Activated naive CD8-positive, alpha-beta T cell treated with anti-CD3 and anti-CD28 coated beads for 36 hours (primary cell): Measurements from ENCODE around the gene HAPLN2. TPM values are rescaled to one million over a fixed set of nuclear protein-coding genes. Genes with fewer than 3 reads are reported as not detected.
"Not testable (repeated sequence)": the region's sequence is repeated elsewhere in the genome, so short reads cannot be mapped to it uniquely, and the experiment has no call there.

Source experiments
- DNase-seq: peaks from one replicate; pipeline ENCODE4 v3.0.0; 2021
- H3K27ac Mint-ChIP-seq: one replicate; pipeline ENCODE4 v1.8.0; 2022; ENCODE audit warnings: mild to moderate bottlenecking, moderate library complexity, mixed read lengths
- H3K27me3 Mint-ChIP-seq: one replicate; pipeline ENCODE4 v1.8.0; 2022; ENCODE audit warnings: mild to moderate bottlenecking, mixed read lengths
- H3K36me3 Mint-ChIP-seq: one replicate; pipeline ENCODE4 v1.8.0; 2021; ENCODE audit warnings: mild to moderate bottlenecking, mixed read lengths
- H3K4me1 Mint-ChIP-seq: one replicate; pipeline ENCODE4 v1.8.0; 2021; ENCODE audit warnings: mixed read lengths
- H3K4me3 Mint-ChIP-seq: one replicate; pipeline ENCODE4 v1.8.0; 2022; ENCODE audit warnings: mild to moderate bottlenecking, moderate library complexity, mixed read lengths
- H3K9me3 Mint-ChIP-seq: one replicate; pipeline ENCODE4 v1.8.0; 2022; ENCODE audit warnings: mixed read lengths
- total RNA-seq, 2 experiments: library from RNA; stranded (reverse); gene quantifications; one replicate each; pipeline ENCODE4 v1.2.3, GENCODE V29; 2021

Gene HAPLN2
- total RNA-seq, 2 experiments from 2014 or later: not detected

- H3K27me3 Mint-ChIP-seq: no peaks in the 10 kb centered on the region
- H3K36me3 Mint-ChIP-seq: peaks cover 9% of the 10 kb centered on the region
- no peak overlapping the region for H3K27ac Mint-ChIP-seq
- peaks cover 25% of the 10 kb centered on the region for H3K4me1 Mint-ChIP-seq
- no peaks in the 10 kb centered on the region for H3K9me3 Mint-ChIP-seq
- no peak for DNase-seq
- H3K4me3 Mint-ChIP-seq: no peak overlapping the region
Observed at GRCh38 chr1:156586892-156587477, 32.2 kb upstream of the HAPLN2 start.

- not testable (repeated sequence) for DNase-seq, H3K4me3 Mint-ChIP-seq, H3K36me3 Mint-ChIP-seq, H3K27ac Mint-ChIP-seq, H3K9me3 Mint-ChIP-seq, H3K27me3 Mint-ChIP-seq
- H3K4me1 Mint-ChIP-seq: peaks cover 28% of the 10 kb centered on the region
Observed at GRCh38 chr1:156587927-156588326, 31.3 kb upstream of the HAPLN2 start.

- H3K27ac Mint-ChIP-seq: no peak overlapping the region
- H3K36me3 Mint-ChIP-seq: peaks cover 16% of the 10 kb centered on the region
- no peak for DNase-seq
- no peak overlapping the region for H3K4me3 Mint-ChIP-seq
- H3K27me3 Mint-ChIP-seq: no peaks in the 10 kb centered on the region
- H3K9me3 Mint-ChIP-seq: no peaks in the 10 kb centered on the region
- H3K4me1 Mint-ChIP-seq: peaks cover 22% of the 10 kb centered on the region
Observed at GRCh38 chr1:156589546-156589945, 29.7 kb upstream of the HAPLN2 start.

GRCh38 chr1:156590326-156591180 lies 28.7 kb upstream of the HAPLN2 start:
- Mint-ChIP-seq H3K36me3 (peaks cover 16% of the 10 kb centered on the region), H3K27me3 (no peaks in the 10 kb centered on the region), H3K27ac (no peak overlapping the region), H3K4me3 (peak overlapping the region; percentile 82), H3K4me1 (peaks cover 22% of the 10 kb centered on the region), H3K9me3 (no peaks in the 10 kb centered on the region)
- no peak for DNase-seq

GRCh38 chr1:156591181-156591431 lies 28.1 kb upstream of the HAPLN2 start:
- peak overlapping the region; percentile 83 for H3K27ac Mint-ChIP-seq
- H3K36me3 Mint-ChIP-seq: peaks cover 14% of the 10 kb centered on the region
- DNase-seq: no peak
- H3K4me3 Mint-ChIP-seq: peak overlapping the region; percentile 82
- no peaks in the 10 kb centered on the region for H3K9me3 Mint-ChIP-seq
- peaks cover 22% of the 10 kb centered on the region for H3K4me1 Mint-ChIP-seq
- H3K27me3 Mint-ChIP-seq: no peaks in the 10 kb centered on the region

GRCh38 chr1:156591432-156592157 lies 27.6 kb upstream of the HAPLN2 start, which contains the start of gene NAXE:
Gene NAXE (plus strand): TSS chr1:156591776. CDS start chr1:156591805, 29 bp downstream.
- H3K4me1 Mint-ChIP-seq: peaks cover 22% of the 10 kb centered on the region
- H3K4me3 Mint-ChIP-seq: peak within 1 kb of the TSS; percentile 82
- H3K27ac Mint-ChIP-seq: peak within 1 kb of the TSS; percentile 83
- no peaks in the 10 kb centered on the region for H3K27me3 Mint-ChIP-seq
- no peaks in the 10 kb centered on the region for H3K9me3 Mint-ChIP-seq
- H3K36me3 Mint-ChIP-seq: peaks cover 14% of the 10 kb centered on the region
- DNase-seq: peak; percentile 81

GRCh38 chr1:156592158-156592909 lies 26.9 kb upstream of the HAPLN2 start:
- Mint-ChIP-seq H3K27ac (peak overlapping the region; percentile 68), H3K27me3 (no peaks in the 10 kb centered on the region), H3K4me1 (peaks cover 25% of the 10 kb centered on the region), H3K4me3 (peak overlapping the region; percentile 82), H3K9me3 (no peaks in the 10 kb centered on the region), H3K36me3 (peaks cover 21% of the 10 kb centered on the region)
- no peak for DNase-seq

- H3K27me3 Mint-ChIP-seq: no peaks in the 10 kb centered on the region
- no peaks in the 10 kb centered on the region for H3K9me3 Mint-ChIP-seq
- peak overlapping the region; percentile 68 for H3K27ac Mint-ChIP-seq
- DNase-seq: no peak
- H3K4me1 Mint-ChIP-seq: peaks cover 27% of the 10 kb centered on the region
- H3K4me3 Mint-ChIP-seq: peak overlapping the region; percentile 82
- peaks cover 21% of the 10 kb centered on the region for H3K36me3 Mint-ChIP-seq
Observed at GRCh38 chr1:156592910-156593660, 26.1 kb upstream of the HAPLN2 start.

GRCh38 chr1:156593661-156593989 lies 25.6 kb upstream of the HAPLN2 start:
- Mint-ChIP-seq H3K27me3 (no peaks in the 10 kb centered on the region), H3K4me3 (no peak overlapping the region), H3K4me1 (peaks cover 29% of the 10 kb centered on the region), H3K36me3 (peaks cover 26% of the 10 kb centered on the region), H3K27ac (no peak overlapping the region), H3K9me3 (no peaks in the 10 kb centered on the region)
- DNase-seq: no peak

GRCh38 chr1:156594190-156594589 lies 25.0 kb upstream of the HAPLN2 start:
- peaks cover 32% of the 10 kb centered on the region for H3K36me3 Mint-ChIP-seq
- no peak for DNase-seq
- no peaks in the 10 kb centered on the region for H3K27me3 Mint-ChIP-seq
- H3K9me3 Mint-ChIP-seq: no peaks in the 10 kb centered on the region
- no peak overlapping the region for H3K4me3 Mint-ChIP-seq
- H3K27ac Mint-ChIP-seq: peak overlapping the region; percentile 67
- peaks cover 33% of the 10 kb centered on the region for H3K4me1 Mint-ChIP-seq

- DNase-seq: no peak
- Mint-ChIP-seq H3K4me3 (no peak overlapping the region), H3K4me1 (peaks cover 40% of the 10 kb centered on the region), H3K27ac (peak overlapping the region; percentile 9), H3K27me3 (no peaks in the 10 kb centered on the region), H3K9me3 (no peaks in the 10 kb centered on the region), H3K36me3 (peaks cover 36% of the 10 kb centered on the region)
Observed at GRCh38 chr1:156595016-156595415, 24.2 kb upstream of the HAPLN2 start.

GRCh38 chr1:156596426-156596825 lies 22.8 kb upstream of the HAPLN2 start:
- Mint-ChIP-seq H3K27ac (no peak overlapping the region), H3K36me3 (peaks cover 49% of the 10 kb centered on the region)

GRCh38 chr1:156598125-156598524 lies 21.1 kb upstream of the HAPLN2 start:
- Mint-ChIP-seq H3K27me3 (no peaks in the 10 kb centered on the region), H3K4me3 (peak overlapping the region; percentile 4), H3K36me3 (peaks cover 47% of the 10 kb centered on the region), H3K9me3 (no peaks in the 10 kb centered on the region), H3K4me1 (peaks cover 41% of the 10 kb centered on the region), H3K27ac (peak overlapping the region; percentile 97)
- no peak for DNase-seq

More at GRCh38 chr1:156596426-156596825, 22.8 kb upstream of the HAPLN2 start:
- Mint-ChIP-seq H3K9me3 (no peaks in the 10 kb centered on the region), H3K4me1 (peaks cover 34% of the 10 kb centered on the region), H3K27me3 (no peaks in the 10 kb centered on the region), H3K4me3 (no peak overlapping the region)
- no peak for DNase-seq

GRCh38 chr1:156598731-156599432 lies 20.3 kb upstream of the HAPLN2 start:
- DNase-seq: no peak
- Mint-ChIP-seq H3K36me3 (peaks cover 44% of the 10 kb centered on the region), H3K9me3 (no peaks in the 10 kb centered on the region), H3K4me1 (peaks cover 38% of the 10 kb centered on the region), H3K27me3 (no peaks in the 10 kb centered on the region), H3K27ac (peak overlapping the region; percentile 97), H3K4me3 (peak overlapping the region; percentile 33)
